ENCODE results near the gene REC8. TPM values are rescaled to one million over a fixed set of nuclear protein-coding genes. Genes with fewer than 3 reads are reported as not detected.

The REC8 gene
- total and polyA plus RNA-seq, 2 experiments from 2014 or later, result 44.8 to 170 TPM

- WGBS (ENCODE audit: low lambda C conversion rate, missing lambda C conversion rate), result 91% methylated on average over 1 of the region's 1 CpG
These were observed 54.6 kb downstream of the REC8 start for GRCh38 chr14:24226473-24226872.

GRCh38 chr14:24228902-24229301, 57.0 kb downstream of the REC8 start:
- WGBS (ENCODE audit: low lambda C conversion rate, missing lambda C conversion rate), result 100% methylated on average over 1 of the region's 1 CpG
- no peaks in the 10 kb centered on the region for H3K27me3 ChIP-seq

More at GRCh38 chr14:24226473-24226872, 54.6 kb downstream of the REC8 start:
- no peak overlapping the region for H2AFZ ChIP-seq
- no peak overlapping the region for H3K27ac ChIP-seq
- H3K79me2 ChIP-seq, result peaks cover 94% of the 10 kb centered on the region
- H3K4me3 ChIP-seq, result no peak overlapping the region
- no peak for DNase-seq (ENCODE audit: low spot score)
- H3K27me3 ChIP-seq, result no peaks in the 10 kb centered on the region
- TF ChIP-seq EZH2phosphoT487 (IDR thresholded peaks at IDR 0.05; ENCODE audit: low read depth, severe bottlenecking, unreplicated experiment) (no peak), CTCF (IDR thresholded peaks at IDR 0.05; ENCODE audit: poor library complexity) (no peak), EZH2 (IDR thresholded peaks at IDR 0.05; ENCODE audit: borderline replicate concordance) (no peak)
- no peaks in the 10 kb centered on the region for H3K9me2 ChIP-seq (replicated peaks; ENCODE audit: insufficient read depth)
- H4K20me1 ChIP-seq (ENCODE audit: insufficient read depth, poor library complexity, severe bottlenecking), result peaks cover 5% of the 10 kb centered on the region
- no peaks in the 10 kb centered on the region for H3K9me3 ChIP-seq (ENCODE audit: low read depth)
- H3K4me1 ChIP-seq (ENCODE audit: insufficient read depth), result peaks cover 7% of the 10 kb centered on the region
- H3K36me3 ChIP-seq (replicated peaks; ENCODE audit: insufficient read depth, low read depth), result no peaks in the 10 kb centered on the region
- no peak overlapping the region for H3K4me2 ChIP-seq

More at GRCh38 chr14:24228902-24229301, 57.0 kb downstream of the REC8 start:
- H3K4me1 ChIP-seq (ENCODE audit: insufficient read depth), result peaks cover 15% of the 10 kb centered on the region
- TF ChIP-seq CTCF (IDR thresholded peaks at IDR 0.05; ENCODE audit: poor library complexity) (no peak), EZH2phosphoT487 (IDR thresholded peaks at IDR 0.05; ENCODE audit: low read depth, severe bottlenecking, unreplicated experiment) (no peak), EZH2 (IDR thresholded peaks at IDR 0.05; ENCODE audit: borderline replicate concordance) (no peak)
- H3K79me2 ChIP-seq, result peaks cover 86% of the 10 kb centered on the region
- H3K9me3 ChIP-seq (ENCODE audit: low read depth), result no peaks in the 10 kb centered on the region
- H3K4me3 ChIP-seq, result no peak overlapping the region
- H3K4me2 ChIP-seq, result no peak overlapping the region
- DNase-seq (ENCODE audit: low spot score), result no peak
- no peak overlapping the region for H3K27ac ChIP-seq
- H4K20me1 ChIP-seq (ENCODE audit: insufficient read depth, poor library complexity, severe bottlenecking), result no peaks in the 10 kb centered on the region
- no peaks in the 10 kb centered on the region for H3K9me2 ChIP-seq (replicated peaks; ENCODE audit: insufficient read depth)
- H2AFZ ChIP-seq, result no peak overlapping the region
- H3K36me3 ChIP-seq (replicated peaks; ENCODE audit: insufficient read depth, low read depth), result no peaks in the 10 kb centered on the region

Small RNAs within 50 kb of the gene (microRNA-seq; reads per million reads assigned to microRNA genes)
- not detected for gene MIR7703

Small RNAs within 50 kb of the gene (small RNA-seq; reads per million reads assigned to genes)
- gene AL136295.4 (not detected), gene CHMP4A (not detected), gene IPO4 (0.09 reads per million), gene IRF9 (not detected), gene MDP1 (not detected), gene RNA5SP383 (not detected)

Other genes with a start within 250 kb of the REC8 start
Only the 30 nearest of the 32 such genes appear.
- 14.6 and 15.2 TPM in 2 replicates for gene DHRS4L2, start 183.2 kb upstream of the REC8 start, total RNA-seq
- gene DHRS4L2, start 183.2 kb upstream of the REC8 start, polyA plus RNA-seq, result 22.6 and 28.4 TPM in 2 replicates
- 0.37 and 0.40 TPM in 2 replicates for gene CARMIL3, start 120.1 kb upstream of the REC8 start, total RNA-seq
- gene CARMIL3, start 120.1 kb upstream of the REC8 start, polyA plus RNA-seq, result 0.46 TPM in 1 of 2 replicates, not detected in the other
- gene CPNE6, start 100.5 kb upstream of the REC8 start, total RNA-seq, result not detected in 2 replicates
- not detected in 2 replicates for gene CPNE6, start 100.5 kb upstream of the REC8 start, polyA plus RNA-seq
- 68.7 and 76.5 TPM in 2 replicates for gene PCK2, start 77.8 kb upstream of the REC8 start, total RNA-seq
- gene PCK2, start 77.8 kb upstream of the REC8 start, polyA plus RNA-seq, result 75.0 and 88.8 TPM in 2 replicates
- 78.9 and 85.4 TPM in 2 replicates for gene DCAF11, start 57.3 kb upstream of the REC8 start, total RNA-seq
- 50.3 and 55.6 TPM in 2 replicates for gene DCAF11, start 57.3 kb upstream of the REC8 start, polyA plus RNA-seq
- gene NRL, start 57.1 kb upstream of the REC8 start, total RNA-seq, result 1.2 and 4.8 TPM in 2 replicates
- gene NRL, start 57.1 kb upstream of the REC8 start, polyA plus RNA-seq, result 2.4 and 3.3 TPM in 2 replicates
- 0.24 and 1.0 TPM in 2 replicates for gene FITM1, start 41.4 kb upstream of the REC8 start, total RNA-seq
- 0.62 and 2.2 TPM in 2 replicates for gene FITM1, start 41.4 kb upstream of the REC8 start, polyA plus RNA-seq
- 123 and 134 TPM in 2 replicates for gene PSME1, start 35.9 kb upstream of the REC8 start, total RNA-seq
- 202 and 238 TPM in 2 replicates for gene PSME1, start 35.9 kb upstream of the REC8 start, polyA plus RNA-seq
- gene EMC9, start 30.5 kb upstream of the REC8 start, total RNA-seq, result 13.8 TPM in 2 replicates
- 32.2 and 34.1 TPM in 2 replicates for gene EMC9, start 30.5 kb upstream of the REC8 start, polyA plus RNA-seq
- gene PSME2, start 25.5 kb upstream of the REC8 start, total RNA-seq, result 62.7 and 75.5 TPM in 2 replicates
- 178 and 189 TPM in 2 replicates for gene PSME2, start 25.5 kb upstream of the REC8 start, polyA plus RNA-seq
- gene RNF31, start 24.6 kb upstream of the REC8 start, total RNA-seq, result 27.8 and 35.0 TPM in 2 replicates
- 27.3 and 29.7 TPM in 2 replicates for gene RNF31, start 24.6 kb upstream of the REC8 start, polyA plus RNA-seq
- 33.7 and 42.7 TPM in 2 replicates for gene IRF9, start 10.8 kb upstream of the REC8 start, total RNA-seq
- gene IRF9, start 10.8 kb upstream of the REC8 start, polyA plus RNA-seq, result 66.9 and 79.5 TPM in 2 replicates
- 18.7 and 19.5 TPM in 2 replicates for gene IPO4, start 16.7 kb downstream of the REC8 start, total RNA-seq
- gene IPO4, start 16.7 kb downstream of the REC8 start, polyA plus RNA-seq, result 19.0 and 26.4 TPM in 2 replicates
- gene TM9SF1, start 23.4 kb downstream of the REC8 start, total RNA-seq, result 68.1 and 75.4 TPM in 2 replicates
- 84.0 and 86.1 TPM in 2 replicates for gene TM9SF1, start 23.4 kb downstream of the REC8 start, polyA plus RNA-seq
- 0.84 TPM in 1 of 2 replicates, not detected in the other for gene TSSK4, start 33.6 kb downstream of the REC8 start, total RNA-seq
- 0.74 and 1.4 TPM in 2 replicates for gene TSSK4, start 33.6 kb downstream of the REC8 start, polyA plus RNA-seq
- 25.6 and 40.8 TPM in 2 replicates for gene CHMP4A, start 41.4 kb downstream of the REC8 start, total RNA-seq
- gene CHMP4A, start 41.4 kb downstream of the REC8 start, polyA plus RNA-seq, result 73.6 and 106 TPM in 2 replicates
- gene MDP1, start 44.0 kb downstream of the REC8 start, total RNA-seq, result 8.0 and 12.2 TPM in 2 replicates
- 16.1 and 20.9 TPM in 2 replicates for gene MDP1, start 44.0 kb downstream of the REC8 start, polyA plus RNA-seq
- gene NEDD8, start 60.3 kb downstream of the REC8 start, total RNA-seq, result 158 and 162 TPM in 2 replicates
- 326 TPM in 2 replicates for gene NEDD8, start 60.3 kb downstream of the REC8 start, polyA plus RNA-seq
- 70.2 and 83.4 TPM in 2 replicates for gene GMPR2, start 60.8 kb downstream of the REC8 start, total RNA-seq
- 62.4 and 69.6 TPM in 2 replicates for gene GMPR2, start 60.8 kb downstream of the REC8 start, polyA plus RNA-seq
- 34.0 and 36.5 TPM in 2 replicates for gene TINF2, start 70.5 kb downstream of the REC8 start, total RNA-seq
- gene TINF2, start 70.5 kb downstream of the REC8 start, polyA plus RNA-seq, result 39.6 and 42.5 TPM in 2 replicates
- 0.33 and 0.56 TPM in 2 replicates for gene TGM1, start 91.1 kb downstream of the REC8 start, total RNA-seq
- gene TGM1, start 91.1 kb downstream of the REC8 start, polyA plus RNA-seq, result 1.5 and 1.9 TPM in 2 replicates
- gene RABGGTA, start 99.5 kb downstream of the REC8 start, total RNA-seq, result 13.0 and 18.2 TPM in 2 replicates
- gene RABGGTA, start 99.5 kb downstream of the REC8 start, polyA plus RNA-seq, result 36.0 and 52.1 TPM in 2 replicates
- 23.0 and 29.9 TPM in 2 replicates for gene DHRS1, start 127.7 kb downstream of the REC8 start, total RNA-seq
- 39.5 and 55.9 TPM in 2 replicates for gene DHRS1, start 127.7 kb downstream of the REC8 start, polyA plus RNA-seq
- 12.5 and 13.2 TPM in 2 replicates for gene NOP9, start 127.8 kb downstream of the REC8 start, total RNA-seq
- gene NOP9, start 127.8 kb downstream of the REC8 start, polyA plus RNA-seq, result 2.4 and 3.7 TPM in 2 replicates
- 43.0 and 56.9 TPM in 2 replicates for gene CIDEB, start 135.9 kb downstream of the REC8 start, total RNA-seq
- 46.3 and 59.9 TPM in 2 replicates for gene CIDEB, start 135.9 kb downstream of the REC8 start, polyA plus RNA-seq
- gene LTB4R2, start 138.1 kb downstream of the REC8 start, total RNA-seq, result 3.3 and 3.6 TPM in 2 replicates
- 0.56 and 0.92 TPM in 2 replicates for gene LTB4R2, start 138.1 kb downstream of the REC8 start, polyA plus RNA-seq
- gene LTB4R, start 139.4 kb downstream of the REC8 start, total RNA-seq, result 4.2 and 5.1 TPM in 2 replicates
- gene LTB4R, start 139.4 kb downstream of the REC8 start, polyA plus RNA-seq, result 3.6 and 6.2 TPM in 2 replicates
- gene ADCY4, start 163.0 kb downstream of the REC8 start, total RNA-seq, result 0.63 and 1.4 TPM in 2 replicates
- 1.3 and 4.1 TPM in 2 replicates for gene ADCY4, start 163.0 kb downstream of the REC8 start, polyA plus RNA-seq
- 4.8 and 9.1 TPM in 2 replicates for gene RIPK3, start 167.9 kb downstream of the REC8 start, total RNA-seq
- 7.0 and 7.4 TPM in 2 replicates for gene RIPK3, start 167.9 kb downstream of the REC8 start, polyA plus RNA-seq
- gene NFATC4, start 196.1 kb downstream of the REC8 start, total RNA-seq, result 37.8 and 45.0 TPM in 2 replicates
- 68.8 and 84.5 TPM in 2 replicates for gene NFATC4, start 196.1 kb downstream of the REC8 start, polyA plus RNA-seq

All from hepatocyte (in vitro differentiated cells).